ENCODE data around the gene SHFL. TPM values are rescaled to one million over a fixed set of nuclear protein-coding genes. Genes with fewer than 3 reads are reported as not detected.

Gene SHFL
- total RNA-seq, 3 donors from 2014 or later (not counting 1 experiment from before 2014, with no cell fraction given) = 107 to 111 (median 107) TPM

GRCh38 chr19:10093295-10094186 is 7.4 kb downstream of the SHFL start:
- ATAC-seq (no peak), DNase-seq (no peak)
- H3K27ac Mint-ChIP-seq = peak overlapping the region; percentile 39 to 68
- no peak overlapping the region for H3K4me3 ChIP-seq (ENCODE audit: low read length)
- peaks cover 39% of the 10 kb centered on the region for H3K36me3 ChIP-seq (ENCODE audit: control insufficient read depth, insufficient read depth, low read length)
- H3K27me3 ChIP-seq (ENCODE audit: control insufficient read depth, insufficient read depth, low read length) = no peaks in the 10 kb centered on the region
- H3K36me3 Mint-ChIP-seq = peaks cover 5% of the 10 kb centered on the region
- H3K9me3 ChIP-seq (ENCODE audit: control insufficient read depth, insufficient read depth, low read length) = no peaks in the 10 kb centered on the region
- H3K27ac ChIP-seq (ENCODE audit: low read length) = no peak overlapping the region
- H3K9me3 Mint-ChIP-seq = no peaks in the 10 kb centered on the region
- intact Hi-C loops (cut with micrococcal nuclease) = no loop called here
- no peak overlapping the region for H3K4me3 Mint-ChIP-seq
- H3K4me1 Mint-ChIP-seq = peaks cover 10 to 12% of the 10 kb centered on the region in 2 donors
- TF ChIP-seq, protein P1, sequence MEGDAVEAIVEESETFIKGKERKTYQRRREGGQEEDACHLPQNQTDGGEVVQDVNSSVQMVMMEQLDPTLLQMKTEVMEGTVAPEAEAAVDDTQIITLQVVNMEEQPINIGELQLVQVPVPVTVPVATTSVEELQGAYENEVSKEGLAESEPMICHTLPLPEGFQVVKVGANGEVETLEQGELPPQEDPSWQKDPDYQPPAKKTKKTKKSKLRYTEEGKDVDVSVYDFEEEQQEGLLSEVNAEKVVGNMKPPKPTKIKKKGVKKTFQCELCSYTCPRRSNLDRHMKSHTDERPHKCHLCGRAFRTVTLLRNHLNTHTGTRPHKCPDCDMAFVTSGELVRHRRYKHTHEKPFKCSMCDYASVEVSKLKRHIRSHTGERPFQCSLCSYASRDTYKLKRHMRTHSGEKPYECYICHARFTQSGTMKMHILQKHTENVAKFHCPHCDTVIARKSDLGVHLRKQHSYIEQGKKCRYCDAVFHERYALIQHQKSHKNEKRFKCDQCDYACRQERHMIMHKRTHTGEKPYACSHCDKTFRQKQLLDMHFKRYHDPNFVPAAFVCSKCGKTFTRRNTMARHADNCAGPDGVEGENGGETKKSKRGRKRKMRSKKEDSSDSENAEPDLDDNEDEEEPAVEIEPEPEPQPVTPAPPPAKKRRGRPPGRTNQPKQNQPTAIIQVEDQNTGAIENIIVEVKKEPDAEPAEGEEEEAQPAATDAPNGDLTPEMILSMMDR (IDR thresholded peaks at IDR 0.05) = no peak
- peaks cover 28% of the 10 kb centered on the region for H3K4me1 ChIP-seq (ENCODE audit: control insufficient read depth, insufficient read depth, low read length)
- WGBS (ENCODE audit: insufficient coverage) = 93% methylated on average over 22 of the region's 22 CpGs
- no peaks in the 10 kb centered on the region for H3K27me3 Mint-ChIP-seq (ENCODE audit: low read depth in 2 of 2)

- Mint-ChIP-seq H3K4me3 (peak overlapping the region; percentile 45), H3K27me3 (ENCODE audit: low read depth in 2 of 2) (no peaks in the 10 kb centered on the region), H3K4me1 (peaks cover 26 to 30% of the 10 kb centered on the region in 2 donors), H3K36me3 (peaks cover 5% of the 10 kb centered on the region), H3K9me3 (no peaks in the 10 kb centered on the region), H3K27ac (peak overlapping the region; percentile 78 to 79)
- ATAC-seq (no peak), DNase-seq (peak in 1 of 2 donors; percentile 24)
- Histone ChIP-seq H3K4me1 (ENCODE audit: control insufficient read depth, insufficient read depth, low read length) (peaks cover 48% of the 10 kb centered on the region), H3K27me3 (ENCODE audit: control insufficient read depth, insufficient read depth, low read length) (no peaks in the 10 kb centered on the region), H3K27ac (ENCODE audit: low read length) (peak overlapping the region; percentile 51), H3K4me3 (ENCODE audit: low read length) (no peak overlapping the region), H3K9me3 (ENCODE audit: control insufficient read depth, insufficient read depth, low read length) (no peaks in the 10 kb centered on the region), H3K36me3 (ENCODE audit: control insufficient read depth, insufficient read depth, low read length) (peaks cover 27% of the 10 kb centered on the region)
- TF ChIP-seq, protein P1 (IDR thresholded peaks at IDR 0.05) = no peak
- 71% methylated on average over 4 of the region's 7 CpGs for WGBS (ENCODE audit: insufficient coverage)
- intact Hi-C loops (cut with micrococcal nuclease) = no loop called here
These were observed 9.5 kb downstream of the SHFL start for GRCh38 chr19:10095622-10095947.

DNA sequence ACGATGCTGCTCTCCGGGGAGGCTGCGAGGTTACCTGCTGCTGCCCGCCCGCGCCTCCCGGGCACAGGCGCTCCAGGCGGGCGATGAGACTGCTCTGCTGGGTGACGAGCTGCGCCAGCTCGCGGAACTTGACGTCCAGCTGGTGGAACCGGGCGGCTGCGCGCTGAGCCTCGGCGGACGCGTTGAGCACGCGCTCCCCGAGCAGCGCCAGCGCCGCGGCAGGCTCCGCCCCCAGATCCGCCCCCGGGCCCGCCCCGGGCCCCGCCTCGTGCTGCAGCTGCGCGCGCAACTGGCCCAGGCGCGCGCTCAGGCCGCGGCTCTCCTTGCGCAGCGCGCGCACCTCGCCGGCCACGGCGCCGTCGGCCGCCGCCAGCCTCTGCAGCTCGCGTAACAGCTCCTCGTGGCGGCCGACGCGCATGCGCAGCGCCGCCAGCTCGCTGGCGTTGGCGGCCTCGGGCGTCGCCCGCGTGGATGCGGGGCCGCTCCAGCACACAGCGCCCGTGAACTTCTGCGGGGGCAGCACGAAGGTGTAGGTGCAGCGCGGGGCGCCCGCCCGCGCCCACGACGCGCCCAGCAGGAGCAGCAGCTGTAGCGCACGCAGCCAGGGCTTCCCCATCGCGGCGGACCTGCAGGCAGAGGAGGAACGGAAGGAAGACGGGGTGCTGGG is 10.0 kb downstream of the SHFL start:
- H3K4me1 Mint-ChIP-seq = peaks cover 29 to 32% of the 10 kb centered on the region in 2 donors
- DNase-seq = peak; percentile 94 to 97
- WGBS (ENCODE audit: insufficient coverage) = 5% methylated on average over 97 of the region's 97 CpGs
- intact Hi-C loops (cut with micrococcal nuclease) = no loop called here
- H3K4me3 ChIP-seq (ENCODE audit: low read length) = peak overlapping the region; percentile 28
- no peaks in the 10 kb centered on the region for H3K9me3 ChIP-seq (ENCODE audit: control insufficient read depth, insufficient read depth, low read length)
- peak; percentile 93 to 96 (median 94) for ATAC-seq
- H3K27ac Mint-ChIP-seq = peak overlapping the region; percentile 78 to 79
- H3K27me3 Mint-ChIP-seq (ENCODE audit: low read depth in 2 of 2) = no peaks in the 10 kb centered on the region
- H3K36me3 Mint-ChIP-seq = peaks cover 5% of the 10 kb centered on the region
- H3K27ac ChIP-seq (ENCODE audit: low read length) = peak overlapping the region; percentile 71
- no peaks in the 10 kb centered on the region for H3K27me3 ChIP-seq (ENCODE audit: control insufficient read depth, insufficient read depth, low read length)
- peak overlapping the region; percentile 71 for H3K4me3 Mint-ChIP-seq
- H3K4me1 ChIP-seq (ENCODE audit: control insufficient read depth, insufficient read depth, low read length) = peaks cover 53% of the 10 kb centered on the region
- TF ChIP-seq, protein P1 (IDR thresholded peaks at IDR 0.05) = no peak
- H3K36me3 ChIP-seq (ENCODE audit: control insufficient read depth, insufficient read depth, low read length) = peaks cover 22% of the 10 kb centered on the region
- H3K9me3 Mint-ChIP-seq = no peaks in the 10 kb centered on the region

All from natural killer cell (primary cell).